Retinal pigment epithelial cell (primary cell): ENCODE measurements around the gene RAI2.

Experiments used
- DNase-seq: peaks from one replicate; pipeline ENCODE4 v3.0.0-alpha.2; 2010; ENCODE audit warnings: low read depth
- H3K4me3 ChIP-seq: 2 replicates; pipeline ENCODE4 v1.5.1; 2011; ENCODE audit warnings: mild to moderate bottlenecking, low read length, control low read depth, moderate library complexity
- CTCF ChIP-seq: conservative IDR thresholded peaks from 2 replicates; pipeline ENCODE4 v1.5.1; 2011; ENCODE audit warnings: low read depth, low read length, control low read depth, inconsistent platforms

Gene RAI2

GRCh38 chrX:17831255-17831654 is 29.8 kb downstream of the RAI2 start:
- DNase-seq = no peak
- no peak for TF ChIP-seq CTCF
- H3K4me3 ChIP-seq = no peak overlapping the region

GRCh38 chrX:17830211-17830610 is 30.9 kb downstream of the RAI2 start:
- no peak overlapping the region for H3K4me3 ChIP-seq
- no peak for DNase-seq

GRCh38 chrX:17829566-17829965 is 31.5 kb downstream of the RAI2 start:
- DNase-seq = no peak
- no peak for TF ChIP-seq CTCF
- no peak overlapping the region for H3K4me3 ChIP-seq

More at GRCh38 chrX:17830211-17830610, 30.9 kb downstream of the RAI2 start:
- TF ChIP-seq CTCF = no peak

DNA sequence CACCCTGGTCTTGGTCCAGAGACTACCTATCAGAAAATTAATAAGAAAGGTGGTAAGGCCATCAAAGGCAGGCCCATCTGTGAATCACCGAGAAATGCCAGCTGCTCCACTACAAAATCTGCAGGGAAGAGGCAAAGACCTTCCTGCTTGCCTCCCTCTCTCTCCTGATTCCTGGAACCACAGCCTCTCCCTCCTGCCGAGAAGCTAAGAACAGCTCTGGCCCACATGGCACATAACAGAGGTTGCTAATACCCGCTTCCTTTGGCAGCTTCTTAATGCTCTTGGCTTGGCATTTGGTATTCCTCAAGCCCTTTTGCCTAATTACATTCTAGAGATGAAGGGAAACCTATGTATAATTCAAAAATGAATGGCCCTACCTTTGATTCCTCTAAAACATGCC is 32.9 kb downstream of the RAI2 start:
- TF ChIP-seq CTCF = no peak
- no peak overlapping the region for H3K4me3 ChIP-seq
- no peak for DNase-seq

GRCh38 chrX:17826609-17827496 is 34.2 kb downstream of the RAI2 start:
- H3K4me3 ChIP-seq = no peak overlapping the region
- TF ChIP-seq CTCF = no peak
- DNase-seq = no peak

- no peak overlapping the region for H3K4me3 ChIP-seq
- no peak for DNase-seq
- no peak for TF ChIP-seq CTCF
Measured at GRCh38 chrX:17824980-17825379, 36.1 kb downstream of the RAI2 start.

- TF ChIP-seq CTCF = no peak
- no peak for DNase-seq
- no peak overlapping the region for H3K4me3 ChIP-seq
Measured at GRCh38 chrX:17822351-17822750, 38.7 kb downstream of the RAI2 start.
